Mammary epithelial cell (primary cell): Measurements from ENCODE around the gene CCDC32.

Experiments used
- CTCF ChIP-seq, 2 donors: IDR thresholded peaks in 1 of 2; conservative IDR thresholded peaks in 1 of 2; 2 replicates each; pipeline ENCODE4 v1.5.1; 2011 to 2012; ENCODE audit warnings: inconsistent platforms in 2 of 2, low read length in 2 of 2, mild to moderate bottlenecking in 2 of 2, control low read depth in 1 of 2, low read depth in 1 of 2; ENCODE audit not compliant: insufficient read depth in 1 of 2; ENCODE audit errors: extremely low read depth in 1 of 2
- EZH2 ChIP-seq: IDR thresholded peaks from 2 replicates; pipeline ENCODE4 v1.6.1; 2012; ENCODE audit warnings: low read length, inconsistent platforms, borderline replicate concordance

- TF ChIP-seq CTCF (conservative IDR thresholded peaks at IDR 0.05 in 1 of 2, IDR thresholded peaks at IDR 0.05 in 1 of 2; ENCODE audit: extremely low read depth in 1 of 2, insufficient read depth in 1 of 2, low read depth in 1 of 2, low read length in 2 of 2), result no peak
- no peak for TF ChIP-seq EZH2
Observed at GRCh38 chr15:40533763-40534364, 31.0 kb downstream of the CCDC32 start.
